Rectal smooth muscle tissue (tissue), 1 donor: ENCODE results near the gene TMEM256.
"Not testable (repeated sequence)": the region's sequence is repeated elsewhere in the genome, so short reads cannot be mapped to it uniquely, and the experiment has no call there.

Experiments used
- H3K27ac ChIP-seq: one replicate; pipeline ENCODE4 v1.7.0; 2013; ENCODE audit warnings: low read depth, low read length, inconsistent platforms
- H3K27me3 ChIP-seq: one replicate; pipeline ENCODE4 v1.7.0; 2013; ENCODE audit warnings: low read length; ENCODE audit not compliant: control insufficient read depth, insufficient read depth
- H3K36me3 ChIP-seq: one replicate; pipeline ENCODE4 v1.7.0; 2013; ENCODE audit warnings: low read length; ENCODE audit not compliant: control insufficient read depth, insufficient read depth
- H3K4me1 ChIP-seq: one replicate; pipeline ENCODE4 v1.7.0; 2013; ENCODE audit warnings: low read length; ENCODE audit not compliant: control insufficient read depth, insufficient read depth
- H3K4me3 ChIP-seq: one replicate; pipeline ENCODE4 v1.7.0; 2013; ENCODE audit warnings: low read length
- H3K9ac ChIP-seq: one replicate; pipeline ENCODE4 v1.7.0; 2013; ENCODE audit warnings: low read length

TMEM256 gene

GRCh38 chr17:7383742-7384488, 20.0 kb downstream of the TMEM256 start:
- Histone ChIP-seq H3K36me3 (peaks cover under 1% of the 10 kb centered on the region), H3K4me3 (peak overlapping the region; percentile 49), H3K9ac (no peak overlapping the region), H3K4me1 (peaks cover 13% of the 10 kb centered on the region), H3K27me3 (no peaks in the 10 kb centered on the region), H3K27ac (no peak overlapping the region)

- Histone ChIP-seq H3K4me1 (peaks cover 13% of the 10 kb centered on the region), H3K9ac (no peak overlapping the region), H3K27ac (no peak overlapping the region), H3K36me3 (no peaks in the 10 kb centered on the region), H3K4me3 (peak overlapping the region; percentile 49), H3K27me3 (no peaks in the 10 kb centered on the region)
Measured at GRCh38 chr17:7383371-7383741, 20.5 kb downstream of the TMEM256 start.

- Histone ChIP-seq H3K27ac (no peak overlapping the region), H3K27me3 (no peaks in the 10 kb centered on the region), H3K4me3 (no peak overlapping the region), H3K36me3 (no peaks in the 10 kb centered on the region), H3K4me1 (peaks cover 13% of the 10 kb centered on the region), H3K9ac (no peak overlapping the region)
Measured at GRCh38 chr17:7382901-7383300, 21.0 kb downstream of the TMEM256 start.

GRCh38 chr17:7380855-7381683, 22.8 kb downstream of the TMEM256 start, which contains the start of gene TNK1:
Gene TNK1, plus strand, starts transcription at chr17:7381089. Its CDS starts 1,838 bp downstream, at chr17:7382927.
- Histone ChIP-seq H3K4me1 (peaks cover 13% of the 10 kb centered on the region), H3K27ac (peak within 1 kb of the TSS; percentile 12), H3K4me3 (peak within 1 kb of the TSS; percentile 75), H3K9ac (peak within 1 kb of the TSS; percentile 13), H3K27me3 (no peaks in the 10 kb centered on the region), H3K36me3 (no peaks in the 10 kb centered on the region)

GRCh38 chr17:7380321-7380720, 23.6 kb downstream of the TMEM256 start:
- no peaks in the 10 kb centered on the region for H3K36me3 ChIP-seq
- H3K4me3 ChIP-seq: peak overlapping the region; percentile 75
- H3K27ac ChIP-seq: peak overlapping the region; percentile 12
- H3K9ac ChIP-seq: peak overlapping the region; percentile 10
- H3K4me1 ChIP-seq: peaks cover 13% of the 10 kb centered on the region
- no peaks in the 10 kb centered on the region for H3K27me3 ChIP-seq

GRCh38 chr17:7379134-7379533, 24.8 kb downstream of the TMEM256 start:
- no peaks in the 10 kb centered on the region for H3K27me3 ChIP-seq

GRCh38 chr17:7374353-7374752, 29.5 kb downstream of the TMEM256 start:
- H3K36me3 ChIP-seq: no peaks in the 10 kb centered on the region
- no peak overlapping the region for H3K9ac ChIP-seq
- H3K4me3 ChIP-seq: no peak overlapping the region
- no peaks in the 10 kb centered on the region for H3K27me3 ChIP-seq
- no peak overlapping the region for H3K27ac ChIP-seq
- no peaks in the 10 kb centered on the region for H3K4me1 ChIP-seq

More at GRCh38 chr17:7379134-7379533, 24.8 kb downstream of the TMEM256 start:
- Histone ChIP-seq H3K4me1 (peaks cover 13% of the 10 kb centered on the region), H3K27ac (no peak overlapping the region), H3K36me3 (no peaks in the 10 kb centered on the region), H3K4me3 (no peak overlapping the region), H3K9ac (no peak overlapping the region)

GRCh38 chr17:7370853-7371252, 33.0 kb downstream of the TMEM256 start:
- Histone ChIP-seq H3K27me3 (no peaks in the 10 kb centered on the region), H3K27ac (no peak overlapping the region), H3K9ac (no peak overlapping the region), H3K4me3 (no peak overlapping the region), H3K36me3 (no peaks in the 10 kb centered on the region), H3K4me1 (no peaks in the 10 kb centered on the region)

- Histone ChIP-seq H3K27ac (no peak overlapping the region), H3K9ac (no peak overlapping the region)
Measured at GRCh38 chr17:7369825-7370224, 34.1 kb downstream of the TMEM256 start.

GRCh38 chr17:7368599-7368994, 35.3 kb downstream of the TMEM256 start:
- H3K9ac ChIP-seq, H3K4me1 ChIP-seq, H3K27ac ChIP-seq, H3K36me3 ChIP-seq, H3K4me3 ChIP-seq, H3K27me3 ChIP-seq: not testable (repeated sequence)

More at GRCh38 chr17:7369825-7370224, 34.1 kb downstream of the TMEM256 start:
- Histone ChIP-seq H3K27me3 (no peaks in the 10 kb centered on the region), H3K4me1 (no peaks in the 10 kb centered on the region), H3K36me3 (no peaks in the 10 kb centered on the region), H3K4me3 (no peak overlapping the region)

- Histone ChIP-seq H3K36me3 (no peaks in the 10 kb centered on the region), H3K4me1 (no peaks in the 10 kb centered on the region), H3K27ac (no peak overlapping the region), H3K4me3 (no peak overlapping the region), H3K9ac (no peak overlapping the region), H3K27me3 (no peaks in the 10 kb centered on the region)
Measured at GRCh38 chr17:7367918-7368598, 35.8 kb downstream of the TMEM256 start.

GRCh38 chr17:7367083-7367482, 36.8 kb downstream of the TMEM256 start:
- H3K4me1 ChIP-seq: no peaks in the 10 kb centered on the region
- H3K36me3 ChIP-seq: no peaks in the 10 kb centered on the region
- no peak overlapping the region for H3K27ac ChIP-seq
- H3K9ac ChIP-seq: no peak overlapping the region
- no peak overlapping the region for H3K4me3 ChIP-seq
- H3K27me3 ChIP-seq: no peaks in the 10 kb centered on the region
